GM19099 (cell line): Measurements from ENCODE around the gene UVRAG.

Experiments used
- POLR2A ChIP-seq: IDR thresholded peaks from 3 replicates; pipeline ENCODE4 v1.6.1; 2011; ENCODE audit warnings: low read depth; ENCODE audit not compliant: insufficient read length; ENCODE audit errors: extremely low read depth

The UVRAG gene

DNA sequence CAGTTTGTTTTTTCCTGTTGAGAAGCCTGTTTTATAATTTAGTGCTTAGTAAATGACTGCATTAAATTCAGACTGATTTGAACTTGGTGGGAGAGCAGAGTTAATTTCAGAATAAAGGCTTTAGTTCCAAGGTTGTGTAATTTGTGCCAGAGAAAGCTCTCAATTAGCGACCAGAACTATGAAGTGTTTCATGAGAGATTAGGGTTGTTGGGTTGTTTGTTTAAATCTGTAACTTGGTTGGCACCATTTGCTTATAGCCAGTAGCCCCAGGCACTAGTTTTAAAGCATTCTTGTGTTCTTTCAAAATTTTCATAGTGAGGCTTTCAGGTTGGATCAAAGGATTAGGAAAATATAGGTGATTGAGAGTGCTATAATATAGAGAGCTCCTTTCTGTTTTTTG, 25.5 kb downstream of the UVRAG start:
- no peak for TF ChIP-seq POLR2A

DNA sequence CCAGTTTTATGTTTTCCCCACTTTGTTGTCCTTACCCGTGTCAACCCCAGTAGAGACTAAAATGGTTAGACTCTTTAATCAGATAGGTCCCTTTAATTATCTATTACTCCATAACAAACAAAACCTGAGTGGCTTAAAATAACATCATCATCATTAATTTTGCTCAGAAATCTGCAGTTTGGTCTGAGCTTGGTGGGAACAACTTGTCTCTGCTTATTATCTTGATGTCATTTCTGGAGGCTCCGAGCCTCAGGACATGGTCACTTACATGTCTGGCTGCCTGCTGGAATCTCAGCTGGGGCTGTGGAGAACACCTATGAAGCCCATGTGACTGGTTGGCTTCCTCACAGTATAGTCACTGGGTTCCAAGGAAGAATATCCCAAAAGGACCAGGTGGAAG, 26.7 kb downstream of the UVRAG start:
- no peak for TF ChIP-seq POLR2A

DNA sequence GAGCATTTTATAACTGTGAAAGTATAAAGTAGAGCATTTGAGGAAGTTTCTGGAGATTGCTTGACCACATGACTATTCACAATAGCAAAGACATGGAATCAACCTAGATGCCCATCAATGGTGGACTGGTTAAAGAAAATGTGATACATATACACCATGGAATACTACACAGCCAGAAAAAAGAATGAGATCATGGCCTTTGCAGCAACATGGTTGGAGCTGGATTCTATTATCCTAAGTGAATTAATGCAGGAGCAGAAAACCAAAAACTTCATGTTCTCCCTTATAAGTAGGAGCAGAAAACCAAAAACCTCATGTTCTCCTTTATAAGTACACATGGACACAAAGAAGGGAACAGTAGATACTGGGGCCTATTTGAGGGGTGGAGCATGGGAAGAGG, 30.3 kb downstream of the UVRAG start:
- TF ChIP-seq POLR2A: no peak

DNA sequence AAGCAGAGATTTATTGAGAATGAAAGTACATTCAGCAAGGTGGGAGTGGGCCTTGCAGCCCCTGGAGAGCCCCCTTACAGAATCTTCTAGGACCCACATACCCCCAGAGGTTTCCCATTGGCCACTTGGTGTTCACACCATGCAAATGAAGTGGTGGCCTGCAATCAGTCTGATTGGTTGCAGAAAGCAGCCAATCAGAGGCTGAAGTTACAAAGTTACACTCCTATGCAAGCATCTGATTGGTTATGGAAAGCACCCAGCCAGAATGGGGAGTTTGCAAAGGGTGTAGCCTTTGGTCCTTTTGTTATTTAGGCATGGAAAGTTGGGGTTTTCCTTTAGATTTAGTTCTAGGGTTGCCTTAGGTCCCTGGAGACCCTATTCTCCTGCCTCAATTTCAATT, 34.9 kb downstream of the UVRAG start:
- TF ChIP-seq POLR2A: no peak

DNA sequence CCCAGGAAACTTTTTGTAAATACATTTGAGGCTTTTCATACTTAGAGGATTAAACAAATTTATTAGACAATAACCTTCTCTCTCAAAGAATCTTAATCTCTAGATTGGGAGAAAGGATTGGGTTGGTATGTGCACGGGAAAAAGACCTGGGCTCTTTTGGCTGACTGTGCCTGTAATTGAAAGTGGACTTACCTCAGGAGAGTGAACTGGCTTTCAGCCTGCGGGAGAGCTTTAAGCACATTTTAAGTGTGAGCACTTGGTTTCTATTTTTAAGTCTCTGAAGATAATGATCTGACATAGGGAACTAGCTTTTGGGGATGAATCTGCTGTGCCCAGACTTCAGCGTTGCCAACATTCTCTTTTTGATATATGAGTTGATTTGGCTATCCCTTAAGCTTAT, 35.8 kb downstream of the UVRAG start:
- no peak for TF ChIP-seq POLR2A

DNA sequence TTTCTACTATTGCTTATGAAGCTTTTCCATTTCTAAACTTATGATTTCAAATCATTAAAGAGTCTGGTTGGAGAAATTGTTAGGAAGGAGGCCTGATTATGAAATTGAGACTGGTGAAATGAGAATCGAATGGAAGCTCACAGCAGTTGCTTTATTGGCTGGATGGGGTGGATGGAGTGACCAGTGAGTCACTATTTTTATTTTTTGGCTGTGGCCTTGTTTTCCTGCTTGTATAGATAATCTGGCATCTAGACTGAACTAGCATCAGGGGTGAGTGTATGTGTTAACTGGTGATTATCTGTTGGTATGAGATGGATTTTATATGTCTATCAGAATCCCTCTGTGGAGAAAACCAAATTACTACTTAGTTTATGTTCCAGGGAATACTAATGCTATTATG, 36.2 kb downstream of the UVRAG start:
- TF ChIP-seq POLR2A: no peak

DNA sequence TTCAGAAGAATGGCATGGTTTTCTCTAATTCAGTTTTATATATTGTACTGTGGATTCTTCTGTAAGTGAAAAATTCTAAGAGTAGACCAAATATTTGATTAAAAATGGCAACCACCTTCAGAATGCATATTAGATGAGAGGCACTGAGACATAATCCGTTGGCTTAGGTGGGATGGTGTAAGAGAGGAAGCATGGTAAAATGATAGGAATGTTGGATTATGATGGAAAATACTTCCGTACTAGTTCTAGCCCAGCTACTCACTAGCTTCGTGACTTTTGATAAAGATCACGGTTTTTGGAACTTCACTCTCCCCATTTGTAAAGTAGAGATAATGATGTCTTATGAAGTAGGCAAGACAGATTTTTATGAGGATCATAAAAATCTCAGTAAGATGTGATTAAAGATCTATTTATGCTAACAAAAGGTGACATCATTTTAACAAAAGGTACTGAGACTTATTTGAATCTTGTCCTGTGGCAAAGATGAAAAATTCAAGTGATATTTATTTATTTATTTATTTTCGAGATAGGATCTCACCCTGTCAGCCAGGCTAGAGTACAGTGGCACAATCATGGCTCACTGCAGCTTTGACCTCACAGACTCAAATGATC, 37.5 kb downstream of the UVRAG start:
- no peak for TF ChIP-seq POLR2A

DNA sequence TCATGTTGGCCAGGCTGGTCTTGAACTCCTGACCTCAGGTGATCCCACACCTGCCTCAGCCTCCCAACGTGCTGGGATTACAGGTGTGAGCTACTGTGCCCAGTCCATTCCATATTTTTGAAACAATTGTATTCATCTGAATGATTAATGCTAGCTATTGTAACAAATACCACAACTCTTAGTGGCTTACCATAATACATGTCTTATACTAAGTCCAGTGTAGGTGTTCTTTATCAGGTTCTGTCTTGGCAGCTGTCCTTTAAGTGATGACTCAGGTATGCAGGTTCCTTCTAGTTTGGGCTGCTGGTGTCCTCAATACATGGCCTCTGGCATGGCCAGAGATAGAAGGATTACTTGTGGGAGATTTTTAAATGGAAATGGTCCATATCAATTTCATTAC, 39.0 kb downstream of the UVRAG start:
- TF ChIP-seq POLR2A: no peak

DNA sequence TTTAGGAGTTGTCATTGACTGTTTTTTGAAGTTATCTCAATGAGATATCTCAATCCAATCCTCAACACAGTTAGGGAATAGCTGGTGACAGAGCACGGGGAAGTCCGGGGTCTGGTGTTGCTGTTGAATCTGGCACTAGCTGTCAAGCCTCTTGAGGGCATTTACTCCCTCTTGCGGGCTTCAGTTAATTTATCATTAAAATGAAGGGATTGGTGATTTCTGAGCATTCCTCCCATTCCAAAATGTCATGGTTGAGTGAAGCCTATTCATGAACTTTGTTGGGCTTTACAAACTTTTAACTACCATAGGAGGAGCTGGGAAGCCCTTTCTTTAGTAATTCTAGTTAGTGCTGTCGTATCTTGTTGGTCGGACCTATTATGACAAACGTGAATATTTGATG, 40.2 kb downstream of the UVRAG start:
- TF ChIP-seq POLR2A: no peak

DNA sequence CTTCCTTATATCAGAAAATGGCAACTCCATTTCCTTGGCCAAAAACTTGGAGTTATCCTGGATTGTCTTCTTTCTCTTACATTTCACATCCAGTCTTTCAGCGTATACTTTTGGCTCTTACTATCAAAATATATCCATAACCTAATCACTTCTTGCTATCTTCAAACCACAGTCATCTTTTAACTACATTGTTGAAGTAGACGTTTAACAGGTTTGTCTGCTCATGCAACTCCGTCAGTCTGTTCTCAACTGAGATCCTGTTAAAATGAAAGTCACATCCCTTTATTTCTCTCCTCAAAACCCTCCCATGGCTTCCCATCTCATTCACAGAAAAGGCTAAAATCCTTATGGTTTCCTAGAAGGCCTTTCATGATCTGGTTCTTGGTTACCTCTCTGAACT, 41.9 kb downstream of the UVRAG start:
- no peak for TF ChIP-seq POLR2A

DNA sequence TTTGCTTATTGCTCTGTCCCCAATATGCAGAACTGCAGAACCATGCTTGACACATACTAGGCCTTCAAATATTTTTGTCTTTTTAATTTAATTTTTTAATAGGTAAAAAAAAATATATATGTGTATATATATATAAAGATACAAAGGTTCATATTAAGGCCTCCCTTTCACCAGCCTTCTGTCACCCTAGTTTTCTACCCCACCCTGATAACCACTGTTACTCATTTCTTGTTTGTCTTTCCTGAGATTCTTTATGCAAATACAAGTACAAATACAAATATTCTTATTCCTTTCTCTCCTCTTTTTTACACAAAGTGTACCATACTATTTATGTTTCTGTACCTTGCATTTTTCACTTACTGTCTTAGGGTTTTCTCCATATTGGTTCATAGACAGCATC, 43.0 kb downstream of the UVRAG start:
- TF ChIP-seq POLR2A: no peak

DNA sequence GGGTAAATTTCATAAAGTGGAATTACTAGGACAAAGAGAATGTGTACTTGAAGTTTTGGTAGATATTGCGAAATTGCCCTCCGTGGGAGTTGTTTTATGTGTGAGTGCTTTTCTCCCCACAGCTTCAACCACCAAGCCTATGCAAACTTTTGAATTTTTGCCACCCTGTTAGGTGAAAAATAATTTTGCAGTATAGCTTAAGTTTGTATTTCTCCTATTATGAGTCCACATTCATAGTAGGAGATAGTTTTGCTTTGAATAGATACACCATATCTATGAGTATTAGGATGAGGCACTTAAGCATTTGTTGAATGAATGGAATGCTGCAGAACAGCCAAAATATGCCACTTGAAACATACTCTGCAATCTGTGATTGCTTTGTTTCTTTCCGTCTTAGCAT, 43.6 kb downstream of the UVRAG start:
- no peak for TF ChIP-seq POLR2A

DNA sequence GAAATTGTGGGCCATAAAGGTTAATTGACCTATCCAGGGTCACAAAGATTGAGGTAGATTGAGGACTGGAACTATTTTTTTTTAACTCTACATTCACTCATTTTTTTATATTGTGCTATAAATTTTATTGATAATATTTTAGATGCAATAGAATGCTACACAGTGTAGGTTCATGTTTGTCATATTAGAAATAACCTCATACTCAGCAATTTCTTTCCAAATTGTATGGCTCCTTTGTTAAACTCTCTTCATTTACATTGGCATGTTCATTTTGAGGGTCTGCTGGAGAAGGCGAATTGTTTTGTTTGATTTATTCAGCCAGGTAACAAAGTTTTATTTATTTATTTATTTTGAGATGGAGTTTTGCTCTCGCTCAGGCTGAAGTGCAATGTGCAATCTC, 44.6 kb downstream of the UVRAG start:
- no peak for TF ChIP-seq POLR2A

DNA sequence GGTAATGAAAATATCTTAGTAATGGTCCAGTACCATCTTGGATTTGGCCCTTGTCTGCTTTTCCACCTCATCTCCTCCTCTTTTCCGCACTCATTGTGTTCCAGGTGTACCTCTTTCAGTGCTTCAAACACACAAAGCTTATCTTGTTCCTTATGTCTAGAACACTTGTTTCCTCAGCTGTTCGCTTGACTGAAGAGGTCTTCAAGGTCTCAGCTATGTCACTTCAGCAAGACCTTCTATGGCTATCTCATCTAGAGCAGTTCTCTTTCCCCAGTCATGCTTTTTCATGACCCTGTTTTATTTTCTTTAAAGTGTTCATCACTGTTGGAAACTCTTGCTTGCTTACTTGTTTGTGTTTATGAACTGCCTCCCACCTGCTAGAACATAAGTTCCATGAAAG, 47.4 kb downstream of the UVRAG start:
- no peak for TF ChIP-seq POLR2A

DNA sequence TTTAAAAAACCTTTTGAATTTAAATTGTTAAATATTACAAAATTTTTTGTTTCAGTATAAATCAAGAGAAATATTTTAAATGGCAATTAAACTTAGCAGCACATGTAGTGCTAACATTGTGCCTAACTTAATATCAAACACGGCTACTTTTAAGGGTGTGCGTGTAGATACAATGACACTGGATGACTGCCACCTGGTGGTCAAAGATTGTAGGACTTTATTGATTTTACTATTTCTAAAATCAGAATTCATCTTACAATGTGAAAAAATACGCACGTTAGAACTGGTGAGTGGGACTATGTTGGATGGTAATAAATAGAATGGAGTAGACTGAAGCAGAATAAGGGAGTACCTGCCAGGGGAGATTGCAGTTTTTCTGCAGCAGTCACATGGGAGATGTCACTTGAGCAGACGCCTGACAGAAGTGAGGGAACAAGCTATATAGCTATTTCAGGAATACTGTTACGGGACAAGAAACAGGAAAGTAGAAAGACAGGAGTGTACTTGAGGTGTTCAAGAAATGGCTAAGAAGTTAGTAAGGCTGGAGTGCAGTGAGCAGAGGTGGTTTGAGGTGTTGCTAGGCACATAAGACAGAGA, 52.9 kb downstream of the UVRAG start:
- no peak for TF ChIP-seq POLR2A

DNA sequence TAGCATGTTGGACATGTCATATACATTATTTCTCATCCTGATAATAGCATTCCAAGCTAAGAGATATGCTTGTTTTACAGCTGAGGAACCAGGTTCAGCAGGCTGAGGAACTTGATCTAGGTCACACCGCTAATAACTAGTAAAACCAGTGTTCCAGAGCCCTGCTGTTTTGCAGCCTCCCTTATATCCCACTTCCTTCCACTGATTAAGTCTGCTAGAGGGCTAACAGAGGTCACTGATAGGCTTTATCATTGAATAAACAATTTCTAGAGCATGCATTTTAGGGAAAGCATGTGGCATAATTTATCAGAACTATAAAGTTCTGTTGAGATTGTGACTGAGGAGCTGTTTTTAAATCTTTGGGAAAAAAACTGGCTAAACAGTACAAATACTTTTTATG, 54.0 kb downstream of the UVRAG start:
- TF ChIP-seq POLR2A: no peak
